Muscle layer of duodenum (tissue), 2 donors: Measurements from ENCODE around the gene TLE1.

Experiments
- H3K27ac ChIP-seq: one replicate; pipeline ENCODE4 v1.7.0; 2013; ENCODE audit warnings: mild to moderate bottlenecking, low read length
- H3K27me3 ChIP-seq: one replicate; pipeline ENCODE4 v1.7.0; 2013; ENCODE audit warnings: low read depth, mild to moderate bottlenecking, control low read depth, low read length
- H3K36me3 ChIP-seq, 2 donors: one replicate each; pipeline ENCODE4 v1.7.0; 2013; ENCODE audit warnings: low read length in 2 of 2, control low read depth in 1 of 2, mild to moderate bottlenecking in 1 of 2; ENCODE audit not compliant: insufficient read depth in 2 of 2, control insufficient read depth in 1 of 2
- H3K4me1 ChIP-seq, 2 donors: one replicate each; pipeline ENCODE4 v1.7.0; 2013; ENCODE audit warnings: low read length in 2 of 2, mild to moderate bottlenecking in 2 of 2, control low read depth in 1 of 2, moderate library complexity in 1 of 2; ENCODE audit not compliant: insufficient read depth in 2 of 2, control insufficient read depth in 1 of 2
- H3K4me3 ChIP-seq, 2 donors: one replicate each; pipeline ENCODE4 v1.7.0; 2013; ENCODE audit warnings: low read length in 2 of 2, low read depth in 1 of 2, mild to moderate bottlenecking in 1 of 2
- H3K9me3 ChIP-seq, 2 donors: one replicate each; pipeline ENCODE4 v1.7.0; 2013; ENCODE audit warnings: low read length in 2 of 2, control low read depth in 1 of 2, mild to moderate bottlenecking in 1 of 2; ENCODE audit not compliant: control insufficient read depth in 1 of 2
- donor health status: healthy.

TLE1 gene

DNA sequence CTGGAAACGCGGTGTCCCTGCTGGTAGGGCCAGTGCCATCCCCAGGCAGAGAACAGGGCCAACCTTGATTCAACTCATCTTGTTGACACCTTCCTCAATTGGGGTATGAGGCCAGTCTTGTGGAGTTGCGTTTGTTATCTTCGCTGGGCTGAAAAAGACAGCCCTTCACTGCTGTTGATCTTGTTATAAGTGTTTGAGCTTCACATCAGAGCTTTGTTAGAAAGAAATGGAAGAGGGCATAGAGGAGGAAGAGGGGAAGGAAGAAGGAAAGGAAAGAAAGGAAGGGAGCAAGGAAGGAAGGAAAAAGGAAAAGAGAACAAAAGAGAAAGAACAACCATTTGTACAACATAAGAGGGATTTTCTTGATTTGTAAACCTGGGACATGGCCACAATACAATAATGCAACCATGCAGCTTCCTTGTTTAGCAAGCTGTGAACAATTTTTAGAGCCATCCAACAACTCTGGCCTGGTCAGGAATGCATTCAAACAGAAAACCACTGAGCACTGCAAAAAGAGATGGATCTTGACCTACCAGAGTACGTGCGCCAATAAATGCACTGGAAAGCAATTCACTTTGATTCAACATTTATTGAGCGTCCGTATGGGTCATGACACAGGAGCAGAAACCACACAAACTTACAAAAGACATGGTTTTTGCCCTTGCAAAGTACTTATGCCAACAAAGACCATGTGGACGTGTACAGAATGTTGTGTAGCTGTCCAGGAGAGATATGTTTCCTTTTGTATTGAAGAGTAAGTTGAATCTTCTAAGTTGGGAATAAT lies 152.9 kb downstream of the TLE1 start:
- Histone ChIP-seq H3K4me1 (no peaks in the 10 kb centered on the region), H3K9me3 (no peaks in the 10 kb centered on the region), H3K4me3 (no peak overlapping the region), H3K36me3 (no peaks in the 10 kb centered on the region), H3K27ac (no peak overlapping the region), H3K27me3 (no peaks in the 10 kb centered on the region)

DNA sequence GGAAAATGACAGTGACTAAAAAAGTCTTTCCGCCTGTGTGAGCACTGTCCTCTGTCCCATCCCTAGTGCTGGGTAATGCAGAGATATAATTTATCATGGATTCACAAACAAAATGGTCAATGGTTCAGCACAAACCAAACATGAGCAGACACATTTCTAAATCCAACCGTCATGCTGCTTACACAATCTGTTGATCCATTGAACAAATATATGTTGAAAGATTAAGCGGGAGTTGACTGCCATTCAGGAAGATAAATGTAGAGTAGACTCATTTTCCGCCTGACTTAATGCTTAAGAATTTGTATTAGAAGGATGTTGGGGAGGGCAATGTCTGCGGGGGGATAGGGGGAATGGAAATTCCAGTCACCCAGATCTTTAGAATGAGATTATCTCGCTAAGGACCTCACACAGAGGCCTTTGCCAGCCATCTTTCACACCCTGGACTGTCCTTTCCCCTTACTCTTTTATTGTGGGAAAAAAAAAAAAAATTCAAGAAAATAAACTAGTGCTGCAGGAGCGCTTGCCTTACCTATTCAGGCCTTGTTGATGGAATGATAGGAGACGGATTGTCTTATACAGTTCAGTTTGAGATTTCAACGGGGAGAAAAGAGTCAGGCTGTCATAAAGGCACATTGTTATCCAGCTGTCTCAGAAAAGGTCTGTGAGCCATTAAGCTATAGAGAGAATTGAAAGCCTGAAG lies 153.7 kb downstream of the TLE1 start:
- no peaks in the 10 kb centered on the region for H3K36me3 ChIP-seq
- no peak overlapping the region for H3K27ac ChIP-seq
- no peaks in the 10 kb centered on the region for H3K9me3 ChIP-seq
- H3K27me3 ChIP-seq, result no peaks in the 10 kb centered on the region
- H3K4me1 ChIP-seq, result no peaks in the 10 kb centered on the region
- no peak overlapping the region for H3K4me3 ChIP-seq

DNA sequence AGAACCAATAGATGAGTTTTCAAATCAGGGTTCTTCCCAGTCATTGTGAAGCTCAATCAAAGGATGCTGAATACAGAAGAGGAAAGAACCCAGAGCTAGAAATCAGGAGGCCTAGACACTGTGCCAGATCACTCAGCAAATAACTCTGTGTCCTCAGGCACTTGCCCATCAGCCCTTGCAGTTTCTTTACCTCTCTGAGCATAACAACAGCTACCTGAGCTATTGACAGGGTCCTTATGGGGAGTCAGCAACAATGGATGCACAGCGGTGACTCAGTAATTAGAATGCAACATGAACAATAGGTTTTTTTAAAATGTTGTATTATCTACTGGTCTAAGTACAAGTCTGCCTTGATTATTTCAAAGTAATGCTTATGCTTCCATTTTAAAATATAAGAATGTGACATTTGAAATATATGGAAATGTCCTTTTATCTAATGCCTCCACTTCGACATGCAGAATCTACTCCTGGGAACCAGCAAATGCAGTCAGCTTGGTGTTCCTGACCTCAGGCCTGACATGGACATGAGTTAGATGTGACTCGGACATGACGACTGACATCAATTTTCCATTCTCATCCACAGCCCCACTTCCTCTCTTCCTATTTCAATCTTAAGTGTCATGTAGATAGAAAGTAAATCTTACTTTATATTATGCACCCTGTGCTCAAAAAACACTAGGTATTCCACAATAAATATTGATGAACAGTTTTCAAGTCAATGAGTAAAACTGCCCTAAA lies 155.0 kb downstream of the TLE1 start:
- Histone ChIP-seq H3K9me3 (no peaks in the 10 kb centered on the region), H3K36me3 (no peaks in the 10 kb centered on the region), H3K4me1 (no peaks in the 10 kb centered on the region), H3K27me3 (no peaks in the 10 kb centered on the region), H3K4me3 (no peak overlapping the region), H3K27ac (no peak overlapping the region)
